ENCODE measurements around the gene AKAP7. TPM values are rescaled to one million over a fixed set of nuclear protein-coding genes. Genes with fewer than 3 reads are reported as not detected.

AKAP7 gene
- total RNA-seq, 2 donors from 2014 or later = 5.1 to 6.3 TPM

GRCh38 chr6:131213501-131213990, 78.3 kb downstream of the AKAP7 start:
- no peaks in the 10 kb centered on the region for H3K36me3 Mint-ChIP-seq

GRCh38 chr6:131215219-131215618, 80.0 kb downstream of the AKAP7 start:
- no peak for ATAC-seq
- Mint-ChIP-seq H3K36me3 (no peaks in the 10 kb centered on the region), H3K27ac (no peak overlapping the region)

More at GRCh38 chr6:131213501-131213990, 78.3 kb downstream of the AKAP7 start:
- Mint-ChIP-seq H3K9me3 (peaks cover 4 to 5% of the 10 kb centered on the region in 2 donors), H3K27ac (no peak overlapping the region)
- ATAC-seq = no peak
- no peak for DNase-seq (ENCODE audit: low spot score in 2 of 2)

GRCh38 chr6:131216246-131216645, 81.0 kb downstream of the AKAP7 start:
- DNase-seq (ENCODE audit: low spot score in 2 of 2) = no peak
- peaks cover 0 to 5% of the 10 kb centered on the region in 2 donors for H3K9me3 Mint-ChIP-seq
- no peak overlapping the region for H3K27ac Mint-ChIP-seq
- ATAC-seq = no peak
- H3K36me3 Mint-ChIP-seq = peaks cover 4 to 7% of the 10 kb centered on the region in 2 donors

More at GRCh38 chr6:131215219-131215618, 80.0 kb downstream of the AKAP7 start:
- DNase-seq (ENCODE audit: low spot score in 2 of 2) = no peak
- peaks cover 4 to 5% of the 10 kb centered on the region in 2 donors for H3K9me3 Mint-ChIP-seq

- ATAC-seq (no peak), DNase-seq (ENCODE audit: low spot score in 2 of 2) (no peak)
- H3K9me3 Mint-ChIP-seq = peaks cover 4 to 10% of the 10 kb centered on the region in 2 donors
- peaks cover 11 to 15% of the 10 kb centered on the region in 2 donors for H3K36me3 Mint-ChIP-seq
- no peak overlapping the region for H3K27ac Mint-ChIP-seq
These were observed 87.5 kb downstream of the AKAP7 start for GRCh38 chr6:131222773-131223172.

- Mint-ChIP-seq H3K9me3 (peaks cover 4 to 10% of the 10 kb centered on the region in 2 donors), H3K27ac (no peak overlapping the region), H3K36me3 (peaks cover 11 to 15% of the 10 kb centered on the region in 2 donors)
- ATAC-seq (no peak), DNase-seq (ENCODE audit: low spot score in 2 of 2) (no peak)
These were observed 88.1 kb downstream of the AKAP7 start for GRCh38 chr6:131223416-131223815.

GRCh38 chr6:131225127-131225526, 89.9 kb downstream of the AKAP7 start:
- no peak for ATAC-seq
- Mint-ChIP-seq H3K36me3 (peaks cover 11 to 21% of the 10 kb centered on the region in 2 donors), H3K27ac (no peak overlapping the region), H3K9me3 (peaks cover 4 to 10% of the 10 kb centered on the region in 2 donors)
- no peak for DNase-seq (ENCODE audit: low spot score in 2 of 2)

GRCh38 chr6:131225959-131226358, 90.7 kb downstream of the AKAP7 start:
- no peak for ATAC-seq
- peaks cover 4 to 8% of the 10 kb centered on the region in 2 donors for H3K9me3 Mint-ChIP-seq
- no peak for DNase-seq (ENCODE audit: low spot score in 2 of 2)
- H3K36me3 Mint-ChIP-seq = peaks cover 8 to 21% of the 10 kb centered on the region in 2 donors
- H3K27ac Mint-ChIP-seq = no peak overlapping the region

GRCh38 chr6:131226459-131227157, 91.3 kb downstream of the AKAP7 start:
- no peak for ATAC-seq
- DNase-seq (ENCODE audit: low spot score in 2 of 2) = no peak
- peaks cover 4 to 5% of the 10 kb centered on the region in 2 donors for H3K9me3 Mint-ChIP-seq
- no peak overlapping the region for H3K27ac Mint-ChIP-seq
- H3K36me3 Mint-ChIP-seq = peaks cover 6 to 17% of the 10 kb centered on the region in 2 donors

- peaks cover 0 to under 1% of the 10 kb centered on the region in 2 donors for H3K9me3 Mint-ChIP-seq
- ATAC-seq (no peak), DNase-seq (ENCODE audit: low spot score in 2 of 2) (no peak)
- H3K36me3 Mint-ChIP-seq = peaks cover under 1 to 12% of the 10 kb centered on the region in 2 donors
- H3K27ac Mint-ChIP-seq = no peak overlapping the region
These were observed 91.9 kb downstream of the AKAP7 start for GRCh38 chr6:131227158-131227543.

- ATAC-seq = no peak
- H3K9me3 Mint-ChIP-seq = no peaks in the 10 kb centered on the region
- DNase-seq (ENCODE audit: low spot score in 2 of 2) = no peak
- H3K36me3 Mint-ChIP-seq = peaks cover 0 to 10% of the 10 kb centered on the region in 2 donors
- no peak overlapping the region for H3K27ac Mint-ChIP-seq
These were observed 95.8 kb downstream of the AKAP7 start for GRCh38 chr6:131231103-131231502.

GRCh38 chr6:131231891-131232290, 96.6 kb downstream of the AKAP7 start:
- no peaks in the 10 kb centered on the region for H3K9me3 Mint-ChIP-seq
- no peak overlapping the region for H3K27ac Mint-ChIP-seq
- peaks cover 0 to 10% of the 10 kb centered on the region in 2 donors for H3K36me3 Mint-ChIP-seq
- ATAC-seq (no peak), DNase-seq (ENCODE audit: low spot score in 2 of 2) (no peak)

- peaks cover 7 to 11% of the 10 kb centered on the region in 2 donors for H3K9me3 Mint-ChIP-seq
- peaks cover 27 to 28% of the 10 kb centered on the region in 2 donors for H3K36me3 Mint-ChIP-seq
- ATAC-seq (peak in 1 of 2 donors; percentile 49), DNase-seq (ENCODE audit: low spot score in 2 of 2) (no peak)
- H3K27ac Mint-ChIP-seq = no peak overlapping the region
These were observed 109.7 kb downstream of the AKAP7 start for GRCh38 chr6:131244942-131245341.

- no peaks in the 10 kb centered on the region for H3K9me3 Mint-ChIP-seq
These were observed 114.9 kb downstream of the AKAP7 start for GRCh38 chr6:131250122-131250521.

GRCh38 chr6:131250936-131251335, 115.7 kb downstream of the AKAP7 start:
- Mint-ChIP-seq H3K36me3 (peaks cover under 1% of the 10 kb centered on the region in 2 donors), H3K9me3 (no peaks in the 10 kb centered on the region), H3K27ac (peak overlapping the region in 1 of 2 donors; percentile 11)
- ATAC-seq = no peak
- DNase-seq (ENCODE audit: low spot score in 2 of 2) = no peak

More at GRCh38 chr6:131250122-131250521, 114.9 kb downstream of the AKAP7 start:
- ATAC-seq (peak; percentile 32 to 80), DNase-seq (ENCODE audit: low spot score in 2 of 2) (no peak)
- Mint-ChIP-seq H3K27ac (peak overlapping the region in 1 of 2 donors; percentile 11), H3K36me3 (peaks cover 5 to 6% of the 10 kb centered on the region in 2 donors)

- no peaks in the 10 kb centered on the region for H3K36me3 Mint-ChIP-seq
- ATAC-seq (no peak), DNase-seq (ENCODE audit: low spot score in 2 of 2) (no peak)
- no peaks in the 10 kb centered on the region for H3K9me3 Mint-ChIP-seq
- H3K27ac Mint-ChIP-seq = no peak overlapping the region
These were observed 116.4 kb downstream of the AKAP7 start for GRCh38 chr6:131251590-131252199.

GRCh38 chr6:131255434-131255833, 120.2 kb downstream of the AKAP7 start:
- DNase-seq (ENCODE audit: low spot score in 2 of 2) (no peak), ATAC-seq (no peak)
- H3K36me3 Mint-ChIP-seq = peaks cover 3 to 15% of the 10 kb centered on the region in 2 donors
- H3K27ac Mint-ChIP-seq = peak overlapping the region in 1 of 2 donors; percentile 49
- H3K9me3 Mint-ChIP-seq = no peaks in the 10 kb centered on the region

GRCh38 chr6:131255911-131256310, 120.6 kb downstream of the AKAP7 start:
- ATAC-seq (no peak), DNase-seq (ENCODE audit: low spot score in 2 of 2) (no peak)
- H3K27ac Mint-ChIP-seq = peak overlapping the region in 1 of 2 donors; percentile 49
- H3K9me3 Mint-ChIP-seq = no peaks in the 10 kb centered on the region
- H3K36me3 Mint-ChIP-seq = peaks cover 4 to 18% of the 10 kb centered on the region in 2 donors

Measured in activated naive CD4-positive, alpha-beta T cell treated with anti-CD3 and anti-CD28 coated beads, Interleukin-2, amount 50 U/mL, for 72 hours (primary cell).